GM19023 (cell line): ENCODE measurements around the gene ELN.
"Not testable (repeated sequence)": the region's sequence is repeated elsewhere in the genome, so short reads cannot be mapped to it uniquely, and the experiment has no call there.

Experiments
- ATAC-seq: cut with Tn5 transposase; IDR thresholded peaks from one replicate; pipeline ENCODE4 v1.9.1; 2021; ENCODE audit warnings: mild to moderate bottlenecking, moderate library complexity; ENCODE audit not compliant: unreplicated experiment

Gene ELN

DNA sequence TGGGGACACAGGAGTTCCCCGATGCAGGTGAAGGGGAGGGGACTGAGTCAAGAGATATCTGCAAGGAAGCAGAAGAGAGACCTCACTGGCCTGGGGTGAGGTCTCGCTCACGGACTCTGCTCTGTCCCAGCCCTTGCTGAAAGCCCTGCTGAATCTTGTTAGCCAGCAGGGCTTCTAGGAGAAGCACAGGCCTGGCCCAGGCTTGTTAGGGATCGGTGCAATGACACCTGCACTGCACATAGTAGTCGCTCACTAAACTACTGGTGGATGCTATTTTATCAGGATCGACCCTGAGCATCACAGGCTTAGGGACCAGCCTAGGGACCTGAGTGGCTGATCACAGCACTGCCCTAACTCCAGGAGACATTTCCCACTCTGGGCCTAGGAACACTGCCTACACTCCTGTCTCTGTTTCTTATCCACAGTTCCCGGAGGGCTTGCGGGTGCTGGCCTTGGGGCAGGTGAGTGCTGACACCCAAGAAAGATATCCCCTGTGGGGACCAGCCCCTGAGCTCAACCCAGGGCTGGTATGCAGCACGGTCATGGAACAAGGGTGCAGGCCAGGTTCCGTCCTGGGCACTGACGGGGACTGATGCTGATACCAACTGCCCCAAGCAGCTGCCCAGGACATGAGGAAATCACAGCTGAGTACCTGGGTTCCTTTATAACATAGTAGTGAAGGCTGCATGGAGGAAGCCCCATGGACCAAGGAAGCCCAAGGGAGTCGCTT is 13.0 kb downstream of the ELN start:
- no peak for ATAC-seq

GRCh38 chr7:74042746-74043522 is 15.0 kb downstream of the ELN start:
- ATAC-seq = no peak

DNA sequence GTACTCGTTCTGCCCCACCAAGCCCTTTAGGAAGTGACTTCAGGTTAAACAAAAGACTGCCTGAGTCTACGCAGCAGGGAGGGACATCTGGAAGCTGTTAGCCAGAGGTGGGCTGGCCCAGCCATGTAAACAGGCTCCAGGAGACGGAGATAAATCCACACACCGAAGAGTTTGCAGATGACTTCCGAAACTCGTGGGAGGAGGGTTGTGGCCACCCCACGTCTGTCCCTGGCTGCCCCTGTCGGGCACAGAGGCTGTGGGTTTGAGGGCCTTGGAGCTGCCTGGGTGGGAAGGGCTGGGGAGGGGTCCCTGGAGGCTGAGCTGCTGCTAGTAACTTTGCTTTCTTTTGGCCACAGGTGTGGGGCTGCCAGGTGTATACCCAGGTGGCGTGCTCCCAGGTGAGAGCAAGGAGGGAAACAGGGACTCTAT is 15.6 kb downstream of the ELN start:
- no peak for ATAC-seq

GRCh38 chr7:74044366-74045350 is 16.7 kb downstream of the ELN start:
- no peak for ATAC-seq

DNA sequence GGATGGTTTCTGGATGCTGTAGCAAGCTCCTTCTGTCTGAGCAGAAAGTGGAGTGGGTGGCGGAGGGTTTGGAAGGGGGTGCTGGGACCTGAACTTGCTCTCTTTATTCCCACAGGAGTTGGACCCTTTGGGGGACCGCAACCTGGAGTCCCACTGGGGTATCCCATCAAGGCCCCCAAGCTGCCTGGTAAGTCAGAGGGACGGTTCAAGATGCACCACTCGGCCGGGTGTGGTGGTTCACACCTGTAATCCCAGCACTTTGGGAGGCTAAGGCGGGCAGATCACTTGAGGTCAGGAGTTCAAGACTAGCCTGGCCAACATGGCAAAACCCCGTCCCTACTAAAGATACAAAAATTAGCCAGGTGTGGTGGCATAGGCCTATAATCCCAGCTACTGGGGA is 18.6 kb downstream of the ELN start:
- not testable (repeated sequence) for ATAC-seq

DNA sequence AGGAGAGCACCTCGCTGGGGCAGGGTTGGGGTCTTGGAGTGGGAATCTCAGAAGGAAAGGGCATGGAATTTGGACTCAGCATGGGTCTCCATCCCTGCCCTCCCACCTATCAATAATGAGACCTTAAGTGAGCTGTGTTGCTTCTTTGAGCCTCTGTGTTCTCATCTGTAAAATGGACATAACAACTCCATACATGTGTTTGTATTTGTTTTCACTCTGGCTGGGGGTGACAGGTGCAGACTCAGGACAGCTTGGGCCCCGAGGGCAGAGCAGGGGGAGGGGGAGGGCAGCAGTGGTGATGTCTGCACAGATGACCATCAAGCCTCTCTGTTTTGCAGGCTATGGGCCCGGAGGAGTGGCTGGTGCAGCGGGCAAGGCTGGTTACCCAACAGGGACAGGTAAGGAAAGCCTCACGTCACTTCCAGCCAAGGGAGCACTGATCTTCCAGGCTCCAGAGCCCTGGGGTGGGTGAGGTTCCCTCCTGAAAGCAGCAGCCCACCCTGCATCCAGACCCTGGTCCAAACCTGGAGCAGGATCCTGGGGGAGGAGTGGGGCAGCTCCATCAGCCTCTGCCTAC is 19.9 kb downstream of the ELN start:
- no peak for ATAC-seq

GRCh38 chr7:74048999-74049599 is 21.1 kb downstream of the ELN start:
- no peak for ATAC-seq

DNA sequence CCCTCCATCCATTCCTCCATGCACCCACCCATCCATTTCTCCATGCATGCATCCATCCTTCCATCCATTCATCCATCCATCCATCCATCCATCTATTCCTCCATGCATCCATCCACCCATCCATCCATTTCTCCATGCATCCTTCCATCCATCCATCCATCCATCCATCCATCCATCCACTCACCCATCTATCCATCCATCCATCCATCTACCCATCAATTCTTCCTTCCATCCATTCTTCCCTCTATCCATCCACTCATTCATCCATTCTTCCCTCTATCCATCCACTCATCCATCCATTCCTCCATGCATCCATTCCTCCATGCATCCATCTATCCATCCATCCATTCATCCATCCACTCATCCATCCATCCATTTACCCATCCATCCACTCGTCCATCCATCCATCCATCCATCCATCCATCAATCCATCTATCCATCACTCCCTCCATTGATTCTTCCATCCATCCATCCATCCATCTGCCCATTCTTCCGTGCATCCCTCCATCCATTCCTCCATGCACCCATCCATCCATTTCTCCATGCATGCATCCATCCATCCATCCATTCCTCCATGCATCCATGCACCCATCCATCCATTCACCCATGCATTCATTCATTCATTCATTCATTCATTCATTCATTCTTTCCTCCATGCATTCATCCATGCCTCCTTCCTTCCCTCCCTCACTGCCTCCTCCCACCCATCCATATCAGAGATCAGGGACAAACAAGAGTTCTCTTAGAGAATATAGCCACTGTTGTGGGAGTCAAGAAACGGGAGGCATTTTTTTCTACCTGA is 22.2 kb downstream of the ELN start:
- no peak for ATAC-seq

- ATAC-seq = no peak
Observed at GRCh38 chr7:74051193-74051592, 23.2 kb downstream of the ELN start.

DNA sequence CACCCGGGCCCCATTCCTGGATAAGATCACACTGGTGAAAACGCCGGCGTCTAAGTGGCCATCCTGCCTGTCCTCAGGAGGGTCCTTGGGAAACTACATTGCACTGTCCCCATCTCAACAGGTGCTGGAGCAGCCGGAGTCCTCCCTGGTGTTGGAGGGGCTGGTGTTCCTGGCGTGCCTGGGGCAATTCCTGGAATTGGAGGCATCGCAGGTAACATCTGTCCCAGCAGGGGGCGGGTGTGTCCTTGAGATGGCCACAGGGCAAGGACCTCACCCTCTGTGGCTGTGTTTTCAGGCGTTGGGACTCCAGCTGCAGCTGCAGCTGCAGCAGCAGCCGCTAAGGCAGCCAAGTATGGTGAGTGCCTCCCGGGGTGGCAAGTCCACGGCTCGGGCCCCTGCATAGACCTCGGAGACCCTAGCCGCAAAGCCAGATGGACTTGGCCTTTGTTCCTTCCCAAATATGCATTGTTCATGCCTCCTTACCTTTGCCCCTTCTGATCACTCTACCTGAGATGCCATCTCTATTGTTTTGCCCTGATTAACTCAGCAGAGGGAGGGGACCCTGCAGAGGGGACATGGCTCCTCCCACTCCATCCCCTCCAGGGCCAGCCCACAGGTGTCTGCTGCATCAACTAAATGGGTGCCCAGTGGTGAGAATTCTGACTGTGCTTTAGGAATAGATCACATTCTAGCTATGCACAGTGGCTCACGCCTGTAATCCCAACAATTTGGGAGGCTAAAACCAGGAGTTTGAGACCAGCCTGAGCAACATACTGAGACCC is 23.8 kb downstream of the ELN start:
- ATAC-seq = no peak

GRCh38 chr7:74052628-74053027 is 24.7 kb downstream of the ELN start:
- ATAC-seq = no peak

DNA sequence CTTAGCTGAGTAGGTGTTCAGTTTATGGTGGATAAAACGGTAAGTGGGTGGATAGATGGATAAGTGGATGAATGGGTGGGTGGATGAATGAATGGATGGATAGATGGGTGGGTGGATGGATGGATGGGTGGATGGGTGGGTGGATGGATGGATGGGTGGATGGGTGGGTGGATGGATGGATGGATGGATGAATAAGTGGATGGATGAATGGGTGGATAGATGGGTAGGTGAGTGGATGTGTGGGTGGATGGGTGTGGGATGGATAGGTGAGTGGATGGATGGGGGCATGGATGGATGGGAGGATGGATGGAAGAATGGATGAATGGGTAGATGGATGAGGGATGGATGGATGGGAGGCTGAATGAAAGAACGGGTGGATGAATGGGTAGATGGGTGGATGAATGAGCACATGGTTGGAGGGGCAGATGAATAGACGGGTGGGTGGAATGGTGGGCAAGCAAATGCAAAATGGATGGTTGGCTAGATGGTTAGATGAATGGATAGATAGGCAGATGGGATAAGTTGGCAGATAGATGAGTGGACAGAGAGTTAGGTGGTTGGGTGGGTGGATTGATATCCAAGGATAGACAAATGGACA is 25.7 kb downstream of the ELN start:
- no peak for ATAC-seq

GRCh38 chr7:74056096-74056915 is 28.3 kb downstream of the ELN start:
- no peak for ATAC-seq

DNA sequence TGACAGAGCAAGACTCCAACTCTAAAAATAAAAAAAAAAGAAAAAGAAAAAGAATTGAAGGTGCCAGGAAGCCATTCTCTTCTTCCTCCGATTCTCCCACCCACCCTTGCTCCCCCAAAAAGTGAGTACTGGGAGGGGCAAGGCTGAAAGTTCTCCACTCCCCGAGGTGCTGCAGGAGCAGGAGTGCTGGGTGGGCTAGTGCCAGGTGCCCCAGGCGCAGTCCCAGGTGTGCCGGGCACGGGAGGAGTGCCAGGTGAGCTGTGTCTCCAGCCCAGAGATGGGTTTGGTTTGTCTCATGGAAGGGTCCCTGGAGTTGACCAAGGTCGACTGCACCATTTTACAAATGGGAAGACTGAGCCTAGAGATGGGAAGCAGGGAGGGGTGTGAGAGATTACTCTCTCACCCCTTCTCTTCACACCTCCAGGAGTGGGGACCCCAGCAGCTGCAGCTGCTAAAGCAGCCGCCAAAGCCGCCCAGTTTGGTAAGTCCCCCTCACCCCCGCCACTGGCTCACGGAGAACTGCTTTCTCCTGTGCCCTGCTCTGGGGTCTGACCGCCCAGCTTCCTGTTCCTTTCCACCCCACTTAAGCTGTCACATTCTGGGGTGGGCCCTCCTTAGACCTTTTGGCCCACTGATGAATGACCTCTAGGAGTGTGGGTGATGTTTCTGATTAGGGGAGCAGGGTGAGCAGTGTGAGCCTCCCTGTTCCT is 29.4 kb downstream of the ELN start:
- no peak for ATAC-seq

- ATAC-seq = no peak
Observed at GRCh38 chr7:74057987-74058386, 30.0 kb downstream of the ELN start.

- no peak for ATAC-seq
Observed at GRCh38 chr7:74058486-74058885, 30.5 kb downstream of the ELN start.

- ATAC-seq = no peak
Observed at GRCh38 chr7:74059037-74059436, 31.1 kb downstream of the ELN start.
